Lung (tissue), 12 donors: ENCODE results near the gene JPH2. TPM values are rescaled to one million over a fixed set of nuclear protein-coding genes. Genes with fewer than 3 reads are reported as not detected.
"Not testable (repeated sequence)": the region's sequence is repeated elsewhere in the genome, so short reads cannot be mapped to it uniquely, and the experiment has no call there.

Experiments
- ATAC-seq: fragments of 200-7000 bp; cut with Tn5 transposase; one replicate; pipeline ENCODE4 v1.9.1; 2020; ENCODE audit warnings: moderate number of reproducible peaks; ENCODE audit not compliant: insufficient read depth, low FRiP score
- DNase-seq, 3 donors: peaks; one replicate each; pipeline ENCODE4 v3.0.0-alpha.2; 2013 to 2017
- H3K27ac ChIP-seq, 2 donors: one replicate each; pipeline ENCODE4 v1.5.1; 2013; ENCODE audit warnings: mild to moderate bottlenecking in 2 of 2, moderate library complexity in 2 of 2, control low read depth in 1 of 2, inconsistent platforms in 1 of 2, low read depth in 1 of 2, low read length in 1 of 2
- H3K27me3 ChIP-seq, 3 donors: one replicate each; pipeline ENCODE4 v1.5.1; 2013; ENCODE audit warnings: low read length in 2 of 3; ENCODE audit not compliant: control insufficient read depth in 3 of 3, insufficient read depth in 3 of 3
- H3K36me3 ChIP-seq, 4 donors: one replicate each; pipeline ENCODE4 v1.5.1; 2013; ENCODE audit warnings: low read length in 4 of 4, mild to moderate bottlenecking in 1 of 4, moderate library complexity in 1 of 4; ENCODE audit not compliant: control insufficient read depth in 4 of 4, insufficient read depth in 4 of 4
- H3K4me1 ChIP-seq, 5 donors: one replicate each; pipeline ENCODE4 v1.5.1; 2013; ENCODE audit warnings: low read length in 5 of 5, mild to moderate bottlenecking in 2 of 5, moderate library complexity in 1 of 5; ENCODE audit not compliant: control insufficient read depth in 5 of 5, insufficient read depth in 5 of 5
- H3K4me3 ChIP-seq: one replicate; pipeline ENCODE4 v1.5.1; 2013; ENCODE audit warnings: mild to moderate bottlenecking, control low read depth, moderate library complexity
- H3K9ac ChIP-seq, 2 donors: one replicate each; pipeline ENCODE4 v1.5.1; 2013; ENCODE audit warnings: low read length in 2 of 2, control low read depth in 1 of 2; ENCODE audit not compliant: insufficient read depth in 1 of 2
- H3K9me3 ChIP-seq, 4 donors: one replicate each; pipeline ENCODE4 v1.5.1; 2013; ENCODE audit warnings: low read length in 3 of 4, mild to moderate bottlenecking in 1 of 4, moderate library complexity in 1 of 4; ENCODE audit not compliant: control insufficient read depth in 4 of 4, insufficient read depth in 3 of 4
- WGBS, 2 donors: extraction: QIAGEN DNeasy Blood & Tissue Kit; methylation state at CpG; one replicate each; pipeline ENCODE4 v1.1.7; 2013; 5-methylcytosine and 5-hydroxymethylcytosine counted together
- polyA plus RNA-seq, 2 donors: library from polyadenylated mRNA; stranded (reverse); fragments of 200-250 nt; gene quantifications; one replicate each; pipeline ENCODE4 v1.2.1, GENCODE V29; 2013
- total RNA-seq, 2 donors: library from RNA; depleted of rRNA in 1 of 2; stranded (reverse); fragments of >200 nt in 1 of 2; gene quantifications; one replicate each; pipeline ENCODE4 v1.2.1, GENCODE V29; 2014 to 2021
- TF ChIP-seq, protein P1 (sequence below): IDR thresholded peaks from 2 replicates; pipeline ENCODE4 v1.5.1; 2012; ENCODE audit warnings: mild to moderate bottlenecking; ENCODE audit errors: control extremely low read depth, extremely low read depth
- donor health status: control.
- donor health status: control.
- donor health status: Bipolar disorder and iron deficiency.
- donor health status: healthy.
- donor health status: DM: yes; HTN: yes; CAD: no.

The JPH2 gene
- total and polyA plus RNA-seq, 4 donors = 2.5 to 9.2 (median 2.7) TPM

DNA sequence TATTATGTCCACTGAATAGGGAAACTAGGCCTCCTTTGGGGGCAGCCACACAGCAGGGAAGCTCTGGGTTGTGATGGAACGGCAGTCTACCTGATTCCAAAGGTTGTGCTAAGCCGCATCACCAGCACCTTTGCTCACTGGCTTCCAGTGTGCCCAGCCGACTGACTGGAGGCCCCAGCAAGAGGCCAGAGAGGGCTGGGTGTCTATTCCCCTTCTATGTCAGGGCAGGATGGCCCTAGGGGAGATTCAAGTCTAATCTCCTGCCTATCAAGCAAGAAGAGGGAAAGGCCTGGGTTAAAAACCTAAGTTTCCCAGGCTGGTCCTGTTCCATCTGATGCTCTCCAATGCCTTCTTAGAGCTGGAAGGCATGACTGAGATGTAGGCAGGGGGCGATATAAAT, 53.6 kb downstream of the JPH2 start:
- H3K9me3 ChIP-seq = peaks cover 0 to 2% (median 0%) of the 10 kb centered on the region in 4 donors
- 82 to 90% methylated on average over 4 of the region's 4 CpGs for WGBS, 2 donors
- H3K27ac ChIP-seq = no peak overlapping the region
- no peaks in the 10 kb centered on the region for H3K36me3 ChIP-seq
- no peak overlapping the region for H3K4me3 ChIP-seq
- H3K4me1 ChIP-seq = peaks cover 0 to 7% (median 0%) of the 10 kb centered on the region in 5 donors
- H3K27me3 ChIP-seq = no peaks in the 10 kb centered on the region
- TF ChIP-seq, protein P1, sequence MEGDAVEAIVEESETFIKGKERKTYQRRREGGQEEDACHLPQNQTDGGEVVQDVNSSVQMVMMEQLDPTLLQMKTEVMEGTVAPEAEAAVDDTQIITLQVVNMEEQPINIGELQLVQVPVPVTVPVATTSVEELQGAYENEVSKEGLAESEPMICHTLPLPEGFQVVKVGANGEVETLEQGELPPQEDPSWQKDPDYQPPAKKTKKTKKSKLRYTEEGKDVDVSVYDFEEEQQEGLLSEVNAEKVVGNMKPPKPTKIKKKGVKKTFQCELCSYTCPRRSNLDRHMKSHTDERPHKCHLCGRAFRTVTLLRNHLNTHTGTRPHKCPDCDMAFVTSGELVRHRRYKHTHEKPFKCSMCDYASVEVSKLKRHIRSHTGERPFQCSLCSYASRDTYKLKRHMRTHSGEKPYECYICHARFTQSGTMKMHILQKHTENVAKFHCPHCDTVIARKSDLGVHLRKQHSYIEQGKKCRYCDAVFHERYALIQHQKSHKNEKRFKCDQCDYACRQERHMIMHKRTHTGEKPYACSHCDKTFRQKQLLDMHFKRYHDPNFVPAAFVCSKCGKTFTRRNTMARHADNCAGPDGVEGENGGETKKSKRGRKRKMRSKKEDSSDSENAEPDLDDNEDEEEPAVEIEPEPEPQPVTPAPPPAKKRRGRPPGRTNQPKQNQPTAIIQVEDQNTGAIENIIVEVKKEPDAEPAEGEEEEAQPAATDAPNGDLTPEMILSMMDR = no peak
- no peak overlapping the region for H3K9ac ChIP-seq
- DNase-seq (no peak), ATAC-seq (no peak)

DNA sequence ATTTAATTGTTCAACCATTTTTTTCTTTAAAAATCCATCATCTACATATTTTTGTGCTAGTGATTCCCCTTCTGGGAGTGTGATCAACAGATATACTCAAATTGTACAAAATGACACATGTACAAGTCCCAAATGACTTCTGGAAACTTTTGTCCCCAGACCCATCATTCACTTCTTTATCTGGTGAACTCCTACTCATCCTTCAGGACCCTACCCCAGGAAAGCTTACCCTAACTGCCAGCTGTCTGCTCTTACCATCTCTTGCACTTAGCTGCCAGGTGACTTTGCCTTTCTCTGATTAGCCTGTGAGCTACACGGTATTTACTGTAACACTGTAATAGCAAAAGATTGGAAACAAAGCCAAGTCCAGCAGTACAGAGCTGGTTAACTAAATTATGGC, 55.3 kb downstream of the JPH2 start:
- TF ChIP-seq, protein P1 = no peak
- 91 to 92% methylated on average over 1 of the region's 1 CpG for WGBS, 2 donors

DNA sequence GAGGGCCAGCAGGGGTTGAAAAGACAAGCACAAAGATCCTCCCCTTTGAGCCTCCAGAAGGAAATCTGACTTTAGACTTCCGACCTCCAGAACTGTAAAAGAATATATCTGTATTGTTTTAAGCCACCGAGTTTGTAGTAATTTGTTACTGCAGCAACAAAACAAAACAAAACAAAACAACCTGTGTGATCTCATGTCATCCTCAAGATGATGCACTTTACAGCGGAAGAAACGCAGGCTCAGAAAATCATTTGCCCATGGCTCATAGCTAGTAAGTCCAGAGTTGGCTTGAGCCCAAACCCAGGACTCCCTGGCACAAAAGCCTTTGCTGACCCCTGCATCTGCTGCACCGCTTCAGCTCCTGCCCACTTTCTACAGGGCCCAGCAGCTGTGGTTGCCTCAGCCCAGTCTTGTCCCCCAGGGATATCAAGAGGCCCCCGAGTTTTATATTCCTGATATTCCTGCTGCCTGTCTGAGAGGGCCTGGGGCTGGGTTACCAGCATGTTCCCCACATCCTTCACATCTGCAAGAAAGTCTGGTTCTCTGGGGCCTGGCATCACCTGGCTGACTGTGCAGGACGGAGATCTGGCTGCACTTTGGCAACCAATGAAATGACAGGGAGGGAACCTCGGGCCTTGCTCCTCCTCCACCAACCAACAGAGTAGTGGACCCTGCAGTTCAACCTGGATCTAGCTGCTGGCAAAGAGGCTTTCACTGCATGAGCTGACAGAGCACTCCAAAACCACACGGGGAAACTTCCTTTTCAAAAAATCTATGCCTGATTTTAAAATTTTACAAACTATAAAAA, 56.9 kb downstream of the JPH2 start:
- no peak overlapping the region for H3K9ac ChIP-seq

More for the DNA sequence above, 55.3 kb downstream of the JPH2 start:
- Histone ChIP-seq H3K9ac (no peak overlapping the region), H3K27me3 (no peaks in the 10 kb centered on the region), H3K4me3 (no peak overlapping the region), H3K27ac (no peak overlapping the region), H3K4me1 (peaks cover 0 to 4% (median 0%) of the 10 kb centered on the region in 5 donors), H3K36me3 (no peaks in the 10 kb centered on the region), H3K9me3 (peaks cover 0 to 2% (median 0%) of the 10 kb centered on the region in 4 donors)
- ATAC-seq = no peak
- no peak for DNase-seq

DNA sequence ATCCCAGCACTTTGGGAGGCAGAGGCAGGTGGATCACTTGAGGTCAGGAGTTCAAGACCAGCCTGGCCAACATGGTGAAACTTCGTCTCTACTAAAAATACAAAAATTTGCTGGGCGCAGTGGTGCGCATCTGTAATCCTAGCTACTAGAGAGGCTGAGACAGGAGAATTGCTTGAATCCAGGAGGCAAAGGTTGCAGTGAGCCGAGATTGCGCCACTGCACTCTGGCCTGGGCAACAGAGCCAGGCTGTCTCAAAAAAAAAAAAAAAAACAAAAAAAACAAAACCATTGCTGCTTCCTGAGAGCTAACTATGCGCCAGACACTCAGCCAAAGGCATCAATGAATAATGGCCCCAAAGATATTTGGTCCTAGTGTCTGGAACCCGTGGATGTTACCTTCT, 57.7 kb downstream of the JPH2 start:
- WGBS, 2 donors = 86 to 92% methylated on average over 7 of the region's 7 CpGs

More for the DNA sequence above, 56.9 kb downstream of the JPH2 start:
- H3K27me3 ChIP-seq = no peaks in the 10 kb centered on the region
- no peaks in the 10 kb centered on the region for H3K4me1 ChIP-seq
- 66 to 75% methylated on average over 9 of the region's 9 CpGs for WGBS, 2 donors
- no peak overlapping the region for H3K4me3 ChIP-seq
- DNase-seq = no peak
- TF ChIP-seq, protein P1 = no peak
- no peak overlapping the region for H3K27ac ChIP-seq
- peaks cover 0 to 2% (median 0%) of the 10 kb centered on the region in 4 donors for H3K9me3 ChIP-seq
- H3K36me3 ChIP-seq = no peaks in the 10 kb centered on the region
- no peak for ATAC-seq

More for the DNA sequence above, 57.7 kb downstream of the JPH2 start:
- H3K9ac ChIP-seq, H3K27me3 ChIP-seq, H3K36me3 ChIP-seq, DNase-seq, H3K27ac ChIP-seq, H3K4me3 ChIP-seq, H3K4me1 ChIP-seq, H3K9me3 ChIP-seq, ATAC-seq: not testable (repeated sequence)
